Measurements from ENCODE around the gene NPVF.

DNA sequence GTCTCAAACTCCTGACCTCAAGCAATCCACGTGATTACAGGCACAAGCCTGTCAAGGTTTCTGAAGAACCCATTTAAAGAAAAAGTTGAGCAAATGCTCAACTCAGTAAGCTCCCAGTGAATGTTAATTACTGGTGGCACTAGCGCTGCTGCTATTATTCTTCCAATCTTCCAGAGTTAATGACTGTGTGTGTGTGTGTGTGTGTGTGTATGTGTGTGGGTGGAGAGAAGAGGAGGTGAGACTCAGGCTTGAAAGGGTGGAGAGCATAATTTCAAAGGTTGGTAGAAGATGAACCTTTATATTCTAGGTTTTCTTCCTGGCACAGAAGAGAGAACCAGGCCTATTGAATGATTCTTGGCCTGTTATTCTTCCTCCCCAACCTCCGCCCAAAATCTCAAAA is 11.6 kb upstream of the NPVF start:
- TF ChIP-seq, protein P1, sequence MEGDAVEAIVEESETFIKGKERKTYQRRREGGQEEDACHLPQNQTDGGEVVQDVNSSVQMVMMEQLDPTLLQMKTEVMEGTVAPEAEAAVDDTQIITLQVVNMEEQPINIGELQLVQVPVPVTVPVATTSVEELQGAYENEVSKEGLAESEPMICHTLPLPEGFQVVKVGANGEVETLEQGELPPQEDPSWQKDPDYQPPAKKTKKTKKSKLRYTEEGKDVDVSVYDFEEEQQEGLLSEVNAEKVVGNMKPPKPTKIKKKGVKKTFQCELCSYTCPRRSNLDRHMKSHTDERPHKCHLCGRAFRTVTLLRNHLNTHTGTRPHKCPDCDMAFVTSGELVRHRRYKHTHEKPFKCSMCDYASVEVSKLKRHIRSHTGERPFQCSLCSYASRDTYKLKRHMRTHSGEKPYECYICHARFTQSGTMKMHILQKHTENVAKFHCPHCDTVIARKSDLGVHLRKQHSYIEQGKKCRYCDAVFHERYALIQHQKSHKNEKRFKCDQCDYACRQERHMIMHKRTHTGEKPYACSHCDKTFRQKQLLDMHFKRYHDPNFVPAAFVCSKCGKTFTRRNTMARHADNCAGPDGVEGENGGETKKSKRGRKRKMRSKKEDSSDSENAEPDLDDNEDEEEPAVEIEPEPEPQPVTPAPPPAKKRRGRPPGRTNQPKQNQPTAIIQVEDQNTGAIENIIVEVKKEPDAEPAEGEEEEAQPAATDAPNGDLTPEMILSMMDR (IDR thresholded peaks at IDR 0.05; ENCODE audit: poor library complexity, severe bottlenecking): no peak
- no peak for TF ChIP-seq MXI1 (conservative IDR thresholded peaks at IDR 0.05; ENCODE audit: poor library complexity, severe bottlenecking)
- no peak for TF ChIP-seq POLR2AphosphoS5 (IDR thresholded peaks at IDR 0.05)
- no peak for TF ChIP-seq TAF1 (IDR thresholded peaks at IDR 0.05; ENCODE audit: low read depth)
- no peak for TF ChIP-seq EZH2 (IDR thresholded peaks at IDR 0.05; ENCODE audit: borderline replicate concordance, insufficient read depth, low read length, poor library complexity, severe bottlenecking)
- no peak for TF ChIP-seq RAD21 (conservative IDR thresholded peaks at IDR 0.05)
- TF ChIP-seq, protein P2, sequence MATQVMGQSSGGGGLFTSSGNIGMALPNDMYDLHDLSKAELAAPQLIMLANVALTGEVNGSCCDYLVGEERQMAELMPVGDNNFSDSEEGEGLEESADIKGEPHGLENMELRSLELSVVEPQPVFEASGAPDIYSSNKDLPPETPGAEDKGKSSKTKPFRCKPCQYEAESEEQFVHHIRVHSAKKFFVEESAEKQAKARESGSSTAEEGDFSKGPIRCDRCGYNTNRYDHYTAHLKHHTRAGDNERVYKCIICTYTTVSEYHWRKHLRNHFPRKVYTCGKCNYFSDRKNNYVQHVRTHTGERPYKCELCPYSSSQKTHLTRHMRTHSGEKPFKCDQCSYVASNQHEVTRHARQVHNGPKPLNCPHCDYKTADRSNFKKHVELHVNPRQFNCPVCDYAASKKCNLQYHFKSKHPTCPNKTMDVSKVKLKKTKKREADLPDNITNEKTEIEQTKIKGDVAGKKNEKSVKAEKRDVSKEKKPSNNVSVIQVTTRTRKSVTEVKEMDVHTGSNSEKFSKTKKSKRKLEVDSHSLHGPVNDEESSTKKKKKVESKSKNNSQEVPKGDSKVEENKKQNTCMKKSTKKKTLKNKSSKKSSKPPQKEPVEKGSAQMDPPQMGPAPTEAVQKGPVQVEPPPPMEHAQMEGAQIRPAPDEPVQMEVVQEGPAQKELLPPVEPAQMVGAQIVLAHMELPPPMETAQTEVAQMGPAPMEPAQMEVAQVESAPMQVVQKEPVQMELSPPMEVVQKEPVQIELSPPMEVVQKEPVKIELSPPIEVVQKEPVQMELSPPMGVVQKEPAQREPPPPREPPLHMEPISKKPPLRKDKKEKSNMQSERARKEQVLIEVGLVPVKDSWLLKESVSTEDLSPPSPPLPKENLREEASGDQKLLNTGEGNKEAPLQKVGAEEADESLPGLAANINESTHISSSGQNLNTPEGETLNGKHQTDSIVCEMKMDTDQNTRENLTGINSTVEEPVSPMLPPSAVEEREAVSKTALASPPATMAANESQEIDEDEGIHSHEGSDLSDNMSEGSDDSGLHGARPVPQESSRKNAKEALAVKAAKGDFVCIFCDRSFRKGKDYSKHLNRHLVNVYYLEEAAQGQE (IDR thresholded peaks at IDR 0.05; ENCODE audit: borderline replicate concordance): no peak
- no peak for TF ChIP-seq EP300 (conservative IDR thresholded peaks at IDR 0.05; ENCODE audit: poor library complexity, severe bottlenecking)

Measured in neural cell (in vitro differentiated cells).